ENCODE data around the gene MLEC.

- TF ChIP-seq CTCF (IDR thresholded peaks at IDR 0.05) (no peak), POLR2A (IDR thresholded peaks at IDR 0.05) (no peak)
Observed at GRCh38 chr12:120643574-120643973, 43.4 kb upstream of the MLEC start.
